C1 segment of cervical spinal cord (tissue), 14 donors: ENCODE results near the gene DLG2.

Experiments used
- DNase-seq, 14 donors: peaks; one replicate each; lab custom pipeline; 2025; lab: John Stamatoyannopoulos, UW

Gene DLG2

GRCh38 chr11:83544846-83545245 is 2082.3 kb downstream of the DLG2 start:
- DNase-seq: no peak

DNA sequence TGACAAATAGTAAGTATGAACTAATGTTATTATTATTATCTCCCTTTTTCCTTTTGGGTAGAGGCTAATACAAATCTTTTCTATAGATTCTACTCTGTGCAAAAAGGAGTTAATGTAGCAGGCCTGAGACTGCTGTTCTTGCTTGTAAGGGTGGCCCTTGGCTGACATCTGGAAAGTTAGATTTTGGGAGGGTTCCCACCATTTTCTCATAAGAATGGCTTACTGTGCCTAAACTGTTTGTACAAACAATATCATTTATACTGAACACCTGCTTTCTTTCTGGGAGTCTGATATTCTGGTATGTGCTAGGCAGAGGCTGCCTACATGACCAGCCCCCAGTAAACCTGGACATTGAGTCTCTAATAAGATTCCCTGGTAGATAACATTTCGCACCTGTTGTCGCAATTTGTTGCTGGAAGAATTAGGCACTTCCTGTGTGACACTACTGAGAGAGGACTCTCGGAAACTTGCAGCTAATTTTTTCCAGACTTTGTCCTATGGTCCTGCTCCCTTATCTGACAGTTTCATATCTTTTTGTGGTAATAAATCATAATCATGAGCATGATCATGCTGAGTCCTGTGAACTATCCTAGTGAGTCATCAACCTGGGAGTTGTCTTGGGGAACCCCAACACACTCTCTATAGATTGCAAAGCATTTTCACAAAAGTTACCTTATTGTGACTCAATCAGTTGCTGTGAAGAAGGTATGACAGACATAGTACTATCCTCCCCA is 2083.3 kb downstream of the DLG2 start:
- no peak for DNase-seq

- DNase-seq: no peak
Observed at GRCh38 chr11:83542861-83543260, 2084.3 kb downstream of the DLG2 start.

- DNase-seq: no peak
Observed at GRCh38 chr11:83540728-83541127, 2086.4 kb downstream of the DLG2 start.

DNA sequence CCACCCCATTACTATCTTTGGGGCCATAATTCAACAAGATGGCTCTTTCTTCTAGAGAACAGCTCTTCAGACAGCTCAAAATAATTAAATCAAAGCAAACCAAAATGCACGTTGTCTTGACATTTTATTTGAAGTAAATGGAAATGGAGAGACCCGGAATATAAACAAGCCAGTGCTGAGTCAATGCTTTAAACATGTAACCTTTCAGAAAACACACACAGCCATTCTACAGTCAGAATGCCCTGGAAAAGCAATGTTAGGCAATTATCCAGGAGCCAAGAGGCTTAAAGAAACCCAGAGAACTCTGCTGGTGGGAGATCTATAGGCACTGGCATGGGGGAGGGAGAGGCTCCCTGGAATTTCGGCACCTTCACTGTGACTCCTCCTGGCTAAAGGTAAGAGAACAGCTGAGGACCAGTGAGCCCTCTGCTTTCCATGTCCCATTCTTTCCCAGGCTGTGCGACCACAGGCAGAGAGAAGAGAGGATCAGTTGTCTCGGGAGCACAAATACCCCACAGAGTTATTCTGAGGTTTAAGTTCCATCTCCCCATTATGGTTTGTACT is 2086.9 kb downstream of the DLG2 start:
- DNase-seq: no peak

DNA sequence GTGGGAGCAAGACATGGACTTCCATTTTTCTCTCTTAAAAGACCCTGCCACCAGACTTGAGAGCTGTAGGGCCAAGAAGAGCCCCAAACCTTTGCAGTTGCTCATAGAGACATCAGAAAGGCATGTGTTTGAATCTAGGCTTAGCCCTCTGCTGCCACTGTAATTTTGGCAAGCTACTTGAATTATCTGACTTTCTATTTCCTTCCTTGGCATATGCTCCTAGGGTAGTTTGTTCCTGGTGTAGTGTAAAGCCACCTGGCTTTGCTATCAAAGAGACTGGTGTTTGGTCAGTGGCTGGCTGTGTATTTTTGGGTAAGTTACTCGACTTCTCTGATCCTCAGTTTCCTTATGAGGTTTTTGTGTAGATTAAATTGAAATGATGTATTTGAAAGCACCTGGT is 2088.9 kb downstream of the DLG2 start:
- DNase-seq: peak in 1 of 14 donors; percentile 50

DNA sequence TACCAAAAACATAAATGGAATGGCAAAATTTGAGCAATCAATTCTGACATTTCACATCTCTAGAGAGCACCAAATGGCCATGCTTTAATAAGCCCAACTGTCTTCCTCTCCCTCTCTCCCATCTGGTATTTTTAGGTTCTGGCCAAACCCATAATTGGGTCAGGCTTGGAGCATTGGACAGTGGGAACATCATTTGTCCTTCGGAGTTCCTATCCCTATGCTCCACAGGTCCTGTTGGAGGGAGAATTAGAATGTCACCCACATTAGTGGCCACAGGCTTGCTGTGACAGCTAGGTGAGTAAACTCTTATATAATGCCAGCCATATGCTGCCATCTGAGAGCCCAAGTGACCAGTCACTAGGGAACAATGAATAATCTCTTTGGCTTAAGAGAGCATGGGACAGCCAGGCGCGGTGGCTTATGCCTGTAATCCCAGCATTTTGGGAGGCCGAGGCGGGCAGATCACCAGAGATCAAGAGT is 2090.0 kb downstream of the DLG2 start:
- DNase-seq: peak in 2 of 14 donors; percentile 16 to 99

DNA sequence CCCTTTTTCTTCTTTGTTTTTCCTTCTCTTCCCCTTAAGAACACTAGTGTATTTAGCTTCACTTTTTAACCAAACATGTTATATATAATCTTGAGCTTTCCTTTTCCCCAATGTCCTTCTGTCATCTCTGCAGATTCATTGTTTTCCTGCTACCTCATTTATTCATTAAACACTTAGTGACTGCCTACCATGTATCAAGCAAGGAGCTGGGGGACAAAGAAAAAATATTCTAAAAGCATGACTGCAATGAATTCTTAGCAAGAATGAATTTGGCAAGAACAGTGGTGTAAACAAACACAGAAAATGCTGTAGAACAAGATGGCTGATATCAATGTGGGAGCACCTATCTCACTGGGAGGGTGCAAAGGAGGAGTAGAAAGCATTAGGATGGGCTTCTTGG is 2094.0 kb downstream of the DLG2 start:
- DNase-seq: no peak

- no peak for DNase-seq
Observed at GRCh38 chr11:83528877-83529276, 2098.3 kb downstream of the DLG2 start.

GRCh38 chr11:83528225-83528624 is 2098.9 kb downstream of the DLG2 start:
- DNase-seq: no peak

GRCh38 chr11:83523676-83524075 is 2103.5 kb downstream of the DLG2 start:
- DNase-seq: no peak

DNA sequence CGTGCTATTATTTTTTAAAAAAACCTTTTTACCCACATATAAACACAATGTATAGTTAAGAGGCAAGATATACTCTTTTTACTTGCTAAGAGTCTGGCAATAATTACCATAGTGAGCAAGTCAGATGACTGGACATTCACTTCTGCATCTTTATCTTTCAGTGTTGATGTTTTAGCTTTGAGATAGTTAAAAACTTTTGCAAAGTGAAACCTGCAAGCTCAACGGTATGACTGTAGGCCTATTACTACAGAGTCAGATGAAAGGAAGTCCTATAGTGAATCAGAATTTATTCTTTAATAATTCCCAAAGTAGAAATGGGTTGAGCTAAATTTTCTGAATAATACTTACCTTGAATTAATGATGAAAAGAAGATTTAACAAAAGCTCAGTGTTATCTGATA is 2104.2 kb downstream of the DLG2 start:
- DNase-seq: no peak

DNA sequence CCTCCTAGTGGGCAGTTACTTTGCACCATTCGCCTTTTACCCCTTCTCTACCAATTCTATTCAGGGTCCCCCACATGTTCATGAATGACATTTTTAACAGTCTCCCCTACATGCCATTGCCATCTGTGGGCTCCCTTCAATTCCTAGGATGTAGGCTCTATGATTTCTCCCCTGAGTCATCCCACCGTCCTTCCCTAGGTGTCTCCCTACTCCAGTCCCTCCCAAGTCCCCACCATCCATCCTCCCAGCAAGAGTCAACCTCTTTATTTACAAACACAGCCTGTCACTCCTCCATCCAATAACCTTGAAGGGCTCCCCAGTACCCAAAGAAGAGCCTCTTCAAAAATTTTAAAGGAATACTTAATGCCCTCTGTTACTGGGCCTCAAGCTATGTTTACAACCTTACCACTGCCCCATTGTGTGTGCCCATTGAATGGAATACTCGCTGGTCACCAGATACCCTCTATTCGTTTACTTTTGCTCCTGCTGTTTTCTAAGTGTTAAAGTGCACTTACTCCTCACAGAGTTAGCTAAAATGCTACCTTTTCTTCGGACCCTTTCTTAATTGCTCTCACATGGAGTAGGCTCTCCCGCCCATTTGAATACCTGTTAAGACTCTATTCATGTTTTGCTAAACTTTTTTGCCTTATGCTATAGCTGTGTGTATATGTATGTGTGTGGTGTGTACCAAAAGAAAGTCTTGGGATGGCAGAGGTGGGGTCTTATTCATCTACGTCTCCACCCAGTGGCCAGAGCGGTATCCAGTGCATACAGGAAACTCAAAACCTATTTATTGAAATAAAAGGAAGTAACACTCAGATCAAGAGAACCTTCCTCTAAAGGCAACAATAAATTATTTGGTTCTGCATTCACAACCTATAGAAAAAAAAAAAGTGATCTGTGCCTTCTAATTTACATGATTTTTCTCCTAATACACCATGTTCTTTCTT is 2105.2 kb downstream of the DLG2 start:
- no peak for DNase-seq

DNA sequence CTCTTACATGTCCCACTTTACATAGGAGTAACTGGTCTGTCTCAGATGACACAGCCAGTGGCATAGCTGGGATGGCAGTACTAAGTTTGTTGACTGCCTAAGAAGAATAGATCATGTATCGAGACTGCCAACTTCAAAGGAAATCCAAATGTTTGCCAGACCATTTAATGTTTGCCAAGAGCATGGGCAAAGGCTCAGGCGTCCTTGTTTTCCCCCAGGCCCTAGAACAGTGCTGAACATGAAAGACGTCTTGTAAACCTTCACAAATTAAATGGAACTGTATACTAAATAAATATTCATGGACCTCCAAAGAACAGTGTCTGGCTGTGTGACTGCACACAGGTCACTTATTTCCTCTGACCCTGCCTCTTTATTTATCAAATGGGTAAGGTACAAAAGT is 2106.3 kb downstream of the DLG2 start:
- DNase-seq: no peak

- no peak for DNase-seq
Observed at GRCh38 chr11:83511646-83512045, 2115.5 kb downstream of the DLG2 start.

DNA sequence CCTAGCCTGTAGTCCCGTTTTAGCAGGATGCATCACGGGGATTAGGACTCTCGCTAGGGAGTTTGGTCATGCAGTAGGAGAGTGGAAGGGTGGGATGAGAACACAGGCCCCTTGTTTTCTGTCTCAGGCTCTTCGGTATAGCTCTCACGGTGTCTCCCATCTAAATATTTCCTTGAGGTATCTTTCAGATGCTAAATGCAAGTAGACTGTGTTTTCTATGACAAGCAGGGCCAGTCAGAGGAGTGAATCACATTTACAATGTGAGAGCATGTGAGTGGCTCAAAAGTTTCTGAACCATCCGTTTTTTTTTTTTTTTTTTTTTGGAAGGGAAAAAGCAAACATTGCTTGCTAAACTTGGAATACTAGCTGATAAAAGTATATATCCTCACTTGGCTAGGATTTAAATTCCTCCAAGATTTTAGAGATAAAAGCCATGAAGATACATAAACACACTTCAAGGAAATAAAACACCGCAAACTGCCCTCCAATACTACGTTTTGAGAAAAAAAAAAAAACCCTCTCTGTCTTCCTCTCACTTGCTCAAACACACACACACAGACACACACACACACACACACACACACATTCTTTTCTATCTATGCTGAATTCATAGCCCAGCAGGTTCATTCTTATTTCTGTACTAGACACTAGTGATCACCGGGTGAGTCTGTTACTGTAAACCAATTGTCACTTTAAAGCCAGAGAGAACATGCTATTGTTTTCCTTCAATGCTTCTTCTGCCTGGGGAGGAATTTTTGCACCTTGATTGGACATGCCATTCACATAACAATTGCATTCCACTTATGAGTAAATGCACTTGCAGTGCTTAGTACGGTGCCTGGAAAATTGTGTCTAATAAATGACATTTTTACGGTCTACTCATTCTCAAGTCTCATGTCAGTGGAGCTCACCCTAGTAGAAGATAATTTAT is 2116.3 kb downstream of the DLG2 start:
- DNase-seq: no peak

DNA sequence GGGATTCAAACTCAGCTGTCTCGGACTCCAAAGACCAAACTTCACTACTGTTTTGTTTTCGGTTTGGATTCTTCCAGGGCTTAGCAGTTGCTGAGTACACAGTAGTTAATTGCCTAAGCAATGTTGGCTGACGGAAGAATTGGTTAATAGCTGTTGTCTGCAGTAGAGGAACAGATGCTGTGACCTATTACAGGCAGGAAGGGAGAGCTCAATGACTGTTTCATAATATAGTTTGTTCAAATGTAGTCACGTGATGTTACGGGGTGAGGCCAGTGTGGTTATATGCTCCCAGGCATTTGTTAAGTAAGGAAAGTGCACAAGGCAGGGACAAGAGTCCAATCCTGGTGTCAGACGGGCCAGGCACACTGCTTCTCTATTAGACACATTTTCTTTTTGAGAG is 2118.3 kb downstream of the DLG2 start:
- no peak for DNase-seq

GRCh38 chr11:83502041-83502440 is 2125.1 kb downstream of the DLG2 start:
- DNase-seq: no peak

DNA sequence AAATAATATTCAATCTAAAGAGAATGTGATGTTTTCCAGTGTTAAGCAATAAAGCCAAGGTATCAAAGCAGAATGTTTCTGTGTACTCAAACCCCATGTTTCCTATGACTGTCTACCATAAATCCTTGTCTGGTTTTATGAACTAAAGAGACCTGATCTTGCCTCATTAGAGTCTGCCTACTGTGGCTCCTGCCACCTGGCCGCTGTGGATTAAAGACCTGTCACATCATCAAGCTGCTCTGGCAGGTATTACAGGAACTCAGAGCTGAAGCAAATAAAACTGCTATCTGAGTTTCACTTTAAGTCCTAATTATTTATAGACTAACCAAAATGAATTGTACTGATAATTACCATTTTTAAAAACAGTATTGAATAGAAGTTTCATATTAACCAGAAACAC is 2133.2 kb downstream of the DLG2 start:
- DNase-seq: no peak

GRCh38 chr11:83493034-83493433 is 2134.1 kb downstream of the DLG2 start:
- no peak for DNase-seq

DNA sequence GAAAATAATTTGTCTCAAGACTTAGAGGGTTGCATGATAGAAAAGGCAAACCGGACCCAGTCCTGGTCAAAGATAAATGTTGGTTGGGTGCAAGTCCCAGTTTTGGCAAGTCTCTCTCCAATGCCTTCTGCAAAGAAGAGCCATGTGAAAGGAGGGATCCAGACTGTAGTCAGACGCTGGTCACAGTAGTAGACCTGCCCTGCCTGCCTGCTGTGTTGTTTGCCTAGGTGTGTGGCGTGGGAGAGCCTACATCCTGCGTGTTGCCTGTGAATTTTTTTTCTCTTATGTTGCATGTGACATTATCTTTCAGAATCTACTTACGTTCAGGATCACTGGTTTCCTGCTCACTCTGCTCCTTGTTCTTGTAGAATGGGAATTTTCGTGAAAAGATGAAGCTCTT is 2143.3 kb downstream of the DLG2 start:
- no peak for DNase-seq
